Aorta (tissue), 5 donors: ENCODE measurements around the gene ST3GAL6. TPM values are rescaled to one million over a fixed set of nuclear protein-coding genes. Genes with fewer than 3 reads are reported as not detected.

Source experiments
- ATAC-seq: fragments of 200-7000 bp; cut with Tn5 transposase; one replicate; pipeline ENCODE4 v1.9.1; 2022; ENCODE audit warnings: moderate library complexity; ENCODE audit not compliant: low FRiP score
- DNase-seq, 2 donors: peaks; one replicate each; pipeline ENCODE4 v3.0.0-alpha.2; 2020
- H3K27ac ChIP-seq, 2 donors: one replicate each; pipeline ENCODE4 v1.5.1; 2013; ENCODE audit warnings: low read length in 2 of 2, mild to moderate bottlenecking in 2 of 2, moderate library complexity in 2 of 2, control low read depth in 1 of 2, inconsistent platforms in 1 of 2, low read depth in 1 of 2
- H3K27me3 ChIP-seq, 2 donors: one replicate each; pipeline ENCODE4 v1.6.1; 2013; ENCODE audit warnings: control low read depth in 1 of 2, low read length in 1 of 2, mild to moderate bottlenecking in 1 of 2, moderate library complexity in 1 of 2; ENCODE audit not compliant: insufficient read depth in 2 of 2, control insufficient read depth in 1 of 2
- H3K36me3 ChIP-seq, 2 donors: one replicate each; pipeline ENCODE4 v1.6.1; 2013; ENCODE audit warnings: control low read depth in 1 of 2, low read length in 1 of 2, mild to moderate bottlenecking in 1 of 2; ENCODE audit not compliant: insufficient read depth in 2 of 2, control insufficient read depth in 1 of 2
- H3K4me1 ChIP-seq, 2 donors: one replicate each; pipeline ENCODE4 v1.6.1; 2013; ENCODE audit warnings: low read length in 2 of 2, control low read depth in 1 of 2, mild to moderate bottlenecking in 1 of 2, moderate library complexity in 1 of 2; ENCODE audit not compliant: insufficient read depth in 2 of 2, control insufficient read depth in 1 of 2
- H3K4me3 ChIP-seq, 2 donors: one replicate each; pipeline ENCODE4 v1.5.1; 2013; ENCODE audit warnings: low read length in 2 of 2, control low read depth in 1 of 2, mild to moderate bottlenecking in 1 of 2
- H3K9me3 ChIP-seq: one replicate; pipeline ENCODE4 v1.6.1; 2013; ENCODE audit warnings: mild to moderate bottlenecking, low read length; ENCODE audit not compliant: control insufficient read depth
- WGBS, 2 donors: extraction: QIAGEN DNeasy Blood & Tissue Kit; methylation state at CpG; one replicate each; pipeline ENCODE4 v1.1.7; 2013; 5-methylcytosine and 5-hydroxymethylcytosine counted together
- intact Hi-C, 2 donors: fragments of 100-400 bp; cut with DNase I; formaldehyde crosslinking; loops; one replicate each; pipeline versions ENCODE4 v1.14.2 to v1.15.0; 2022
- polyA plus RNA-seq, 2 donors: library from polyadenylated mRNA; stranded (reverse); fragments of 200-250 nt; gene quantifications; one replicate each; pipeline ENCODE4 v1.2.3, GENCODE V29; 2013
- total RNA-seq, 2 donors: library from RNA; stranded (reverse); fragmentation: NEBNext Ultra II Directional; extraction: Animal tissue kit (Norgen Biotek cat#: 25700); gene quantifications; one replicate each; pipeline ENCODE4 v1.2.1, GENCODE V29; 2021
- donor health status: healthy with polysubstance abuse.
- donor health status: Bipolar disorder and iron deficiency.
- donor health status: DM: no; HTN: no; CAD: no.
- donor health status: DM: no; HTN: no; CAD: no.
- donor health status: DM: yes; HTN: yes; CAD: no.

Gene ST3GAL6
- total and polyA plus RNA-seq, 4 donors: 7.5 to 27.9 (median 16.7) TPM

- ATAC-seq: no peak
- Histone ChIP-seq H3K9me3 (no peaks in the 10 kb centered on the region), H3K4me3 (no peak overlapping the region), H3K4me1 (no peaks in the 10 kb centered on the region), H3K27me3 (no peaks in the 10 kb centered on the region), H3K27ac (no peak overlapping the region), H3K36me3 (no peaks in the 10 kb centered on the region)
- no peak for DNase-seq
- WGBS, 2 donors: 86 to 94% methylated on average over 4 of the region's 4 CpGs
- intact Hi-C loops: loop anchor here (5.0 to 10.0 kb wide), 2 partner anchors 48 to 50 kb away; no protein-coding TSS in a partner anchor
Observed at GRCh38 chr3:98734735-98735134, 28.4 kb upstream of the ST3GAL6 start.

DNA sequence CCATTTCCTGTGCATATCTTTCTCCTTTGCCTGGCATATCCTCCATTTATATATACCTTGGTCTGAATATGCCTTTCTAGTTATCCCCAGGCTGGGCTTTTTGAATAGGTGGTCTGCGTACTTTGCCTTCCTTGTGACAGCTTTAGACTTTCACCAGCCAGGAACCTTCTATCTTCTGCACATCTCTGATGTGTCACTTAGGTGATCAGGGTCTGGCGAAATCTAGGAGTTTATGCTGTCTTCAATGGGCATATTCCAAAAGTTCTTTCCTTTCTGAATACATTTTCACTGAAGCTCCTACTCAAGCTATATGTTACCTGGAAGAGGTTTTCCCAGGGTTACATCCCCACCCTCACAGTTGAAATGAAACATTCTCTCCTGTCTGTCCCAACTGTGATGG, 27.8 kb upstream of the ST3GAL6 start:
- H3K4me1 ChIP-seq: no peaks in the 10 kb centered on the region
- 99 to 100% methylated on average over 2 of the region's 2 CpGs for WGBS, 2 donors
- no peaks in the 10 kb centered on the region for H3K36me3 ChIP-seq
- H3K27ac ChIP-seq: no peak overlapping the region
- H3K9me3 ChIP-seq: no peaks in the 10 kb centered on the region
- no peak overlapping the region for H3K4me3 ChIP-seq
- DNase-seq: no peak
- ATAC-seq: no peak
- H3K27me3 ChIP-seq: no peaks in the 10 kb centered on the region
- intact Hi-C loops: loop anchor here in 1 of 2 donors (10.0 kb wide), 1 partner anchor 50 kb away; no protein-coding TSS in a partner anchor

DNA sequence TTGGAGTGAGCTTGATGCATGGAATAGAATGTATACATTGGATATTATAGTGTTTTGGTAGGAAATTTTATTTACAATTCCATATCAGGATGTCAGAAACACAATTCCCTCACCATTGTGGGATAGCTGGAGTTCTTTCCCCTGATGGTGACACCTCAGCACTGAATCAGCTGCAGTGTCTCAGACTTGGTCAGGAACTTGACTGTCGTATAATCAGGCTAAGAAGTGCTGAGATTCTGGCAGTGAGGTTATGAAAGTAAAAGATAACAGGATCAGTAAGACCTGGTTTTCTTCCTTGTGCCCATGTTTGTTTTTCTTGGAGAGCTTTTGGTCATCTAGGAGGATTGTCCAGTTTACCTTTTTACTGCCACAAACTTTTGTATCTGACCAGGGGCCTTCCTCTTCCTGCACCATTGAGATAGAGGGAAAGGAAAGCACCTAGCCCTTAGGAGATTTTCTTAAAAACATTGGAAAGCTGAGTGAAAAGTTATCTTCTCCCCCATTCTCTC, 27.3 kb upstream of the ST3GAL6 start:
- WGBS, 2 donors: 83 to 87% methylated on average over 1 of the region's 1 CpG
- H3K36me3 ChIP-seq: no peaks in the 10 kb centered on the region
- intact Hi-C loops: loop anchor here in 1 of 2 donors (10.0 kb wide), 1 partner anchor 49 kb away; no protein-coding TSS in a partner anchor
- ATAC-seq (no peak), DNase-seq (no peak)
- H3K27me3 ChIP-seq: no peaks in the 10 kb centered on the region
- no peak overlapping the region for H3K4me3 ChIP-seq
- no peaks in the 10 kb centered on the region for H3K4me1 ChIP-seq
- no peaks in the 10 kb centered on the region for H3K9me3 ChIP-seq
- no peak overlapping the region for H3K27ac ChIP-seq

GRCh38 chr3:98737301-98737700, 25.8 kb upstream of the ST3GAL6 start:
- no peaks in the 10 kb centered on the region for H3K27me3 ChIP-seq
- DNase-seq: no peak
- no peak overlapping the region for H3K27ac ChIP-seq
- ATAC-seq: no peak
- no peaks in the 10 kb centered on the region for H3K36me3 ChIP-seq
- no peaks in the 10 kb centered on the region for H3K9me3 ChIP-seq
- H3K4me3 ChIP-seq: no peak overlapping the region
- intact Hi-C loops: loop anchor here in 1 of 2 donors (10.0 kb wide), 1 partner anchor 48 kb away; no protein-coding TSS in a partner anchor
- 96 to 98% methylated on average over 5 of the region's 5 CpGs for WGBS, 2 donors
- H3K4me1 ChIP-seq: no peaks in the 10 kb centered on the region

DNA sequence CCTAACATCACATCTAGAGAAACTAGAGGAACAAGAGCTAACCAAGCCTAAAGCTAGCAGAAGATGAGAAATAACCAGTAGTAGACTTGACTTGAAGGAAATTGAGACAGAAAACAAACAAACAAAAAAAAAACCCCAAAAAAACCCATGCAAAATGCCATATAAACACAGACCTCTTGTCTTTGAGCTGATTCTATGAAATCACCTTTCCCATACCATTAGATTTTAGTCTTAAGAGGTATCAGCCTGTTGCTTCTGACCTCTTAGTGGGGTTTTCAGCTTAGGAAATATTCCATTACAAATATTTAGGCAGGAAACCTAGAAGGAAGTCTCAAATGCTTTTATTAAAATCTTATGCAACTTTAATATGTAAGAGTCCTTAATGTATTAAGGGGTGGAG, 23.9 kb upstream of the ST3GAL6 start:
- DNase-seq (no peak), ATAC-seq (no peak)
- Histone ChIP-seq H3K4me3 (no peak overlapping the region), H3K4me1 (peaks cover 0 to 1% of the 10 kb centered on the region in 2 donors), H3K27ac (no peak overlapping the region), H3K9me3 (no peaks in the 10 kb centered on the region), H3K27me3 (no peaks in the 10 kb centered on the region), H3K36me3 (no peaks in the 10 kb centered on the region)
- intact Hi-C loops: loop anchor here in 1 of 2 donors (10.0 kb wide), 1 partner anchor 46 kb away; no protein-coding TSS in a partner anchor

GRCh38 chr3:98740324-98740723, 22.8 kb upstream of the ST3GAL6 start:
- intact Hi-C loops: no loop called here
- H3K27ac ChIP-seq: no peak overlapping the region
- DNase-seq: no peak
- no peaks in the 10 kb centered on the region for H3K9me3 ChIP-seq
- no peaks in the 10 kb centered on the region for H3K36me3 ChIP-seq
- WGBS, 2 donors: 85 to 86% methylated on average over 4 of the region's 4 CpGs
- H3K27me3 ChIP-seq: no peaks in the 10 kb centered on the region
- peaks cover 0 to 1% of the 10 kb centered on the region in 2 donors for H3K4me1 ChIP-seq
- no peak overlapping the region for H3K4me3 ChIP-seq
- no peak for ATAC-seq

GRCh38 chr3:98741121-98741716, 21.9 kb upstream of the ST3GAL6 start:
- H3K27ac ChIP-seq: no peak overlapping the region
- 81 to 83% methylated on average over 5 of the region's 5 CpGs for WGBS, 2 donors
- DNase-seq: no peak
- intact Hi-C loops: no loop called here
- no peaks in the 10 kb centered on the region for H3K36me3 ChIP-seq
- peaks cover 0 to 1% of the 10 kb centered on the region in 2 donors for H3K4me1 ChIP-seq
- no peak overlapping the region for H3K4me3 ChIP-seq
- H3K27me3 ChIP-seq: no peaks in the 10 kb centered on the region
- H3K9me3 ChIP-seq: no peaks in the 10 kb centered on the region
- ATAC-seq: no peak

GRCh38 chr3:98743071-98743470, 20.1 kb upstream of the ST3GAL6 start:
- Histone ChIP-seq H3K4me3 (no peak overlapping the region), H3K27me3 (no peaks in the 10 kb centered on the region), H3K36me3 (no peaks in the 10 kb centered on the region), H3K9me3 (no peaks in the 10 kb centered on the region), H3K4me1 (peaks cover 0 to 1% of the 10 kb centered on the region in 2 donors), H3K27ac (no peak overlapping the region)
- DNase-seq: no peak
- 80 to 91% methylated on average over 5 of the region's 5 CpGs for WGBS, 2 donors
- no peak for ATAC-seq
- intact Hi-C loops: no loop called here

GRCh38 chr3:98744283-98744682, 18.9 kb upstream of the ST3GAL6 start:
- no peak overlapping the region for H3K27ac ChIP-seq
- intact Hi-C loops: no loop called here
- H3K36me3 ChIP-seq: no peaks in the 10 kb centered on the region
- DNase-seq (no peak), ATAC-seq (no peak)
- no peak overlapping the region for H3K4me3 ChIP-seq
- peaks cover 0 to 1% of the 10 kb centered on the region in 2 donors for H3K4me1 ChIP-seq
- no peaks in the 10 kb centered on the region for H3K9me3 ChIP-seq
- H3K27me3 ChIP-seq: no peaks in the 10 kb centered on the region
